GM12891 (cell line): ENCODE results near the gene SMIM35.
"Not testable (repeated sequence)": the region's sequence is repeated elsewhere in the genome, so short reads cannot be mapped to it uniquely, and the experiment has no call there.

ENCODE experiments used
- POLR2A ChIP-seq: IDR thresholded peaks from 2 replicates; pipeline ENCODE4 v1.6.1; 2011; ENCODE audit warnings: low read depth, low read length, control low read depth
- POLR2AphosphoS5 ChIP-seq: IDR thresholded peaks from 2 replicates; pipeline ENCODE4 v1.6.1; 2011; ENCODE audit warnings: low read depth, low read length, control low read depth

DNA sequence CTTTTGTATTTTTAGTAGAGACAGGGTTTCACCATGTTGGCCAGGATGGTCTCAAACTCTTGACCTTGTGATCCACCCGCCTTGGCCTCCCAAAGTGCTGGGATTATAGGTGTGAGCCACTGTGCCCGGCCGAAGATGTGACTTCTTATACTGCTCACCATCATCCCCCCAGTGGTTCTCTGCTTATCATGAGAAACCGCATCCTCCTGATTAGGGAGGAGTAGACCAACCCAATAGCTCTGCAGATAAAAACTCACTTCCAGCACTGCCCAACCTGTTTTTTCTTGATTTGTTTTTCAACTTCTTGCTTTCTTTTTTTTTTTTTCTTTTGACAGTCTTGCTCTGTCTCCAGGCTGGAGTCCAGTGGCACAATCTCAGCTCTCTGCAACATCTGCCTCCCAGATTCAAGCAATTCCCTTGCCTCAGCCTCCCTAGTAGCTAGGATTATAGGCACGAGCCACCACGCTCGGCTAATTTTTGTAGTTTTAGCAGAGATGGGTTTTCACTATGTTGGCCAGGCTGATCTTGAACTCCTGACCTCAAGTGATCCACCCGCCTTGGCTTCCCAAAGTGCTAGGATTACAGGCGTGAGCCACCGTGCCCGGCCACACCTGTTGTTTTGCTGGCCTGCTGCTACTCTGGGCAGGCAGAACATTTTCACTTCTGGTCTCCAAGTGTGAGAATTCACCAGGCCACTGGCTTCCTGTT is 79.0 kb downstream of the SMIM35 start:
- not testable (repeated sequence) for TF ChIP-seq POLR2A, POLR2AphosphoS5
